K562 (cell line): Measurements from ENCODE around the gene DNAJC9. TPM values are rescaled to one million over a fixed set of nuclear protein-coding genes. Genes with fewer than 3 reads are reported as not detected.
A peak's percentile ranks its signal among the peaks of the same experiment; 100 is the strongest.

Experiments used
- HDAC6 ChIP-seq: IDR thresholded peaks from 2 replicates; pipeline ENCODE4 v1.6.1; 2012; ENCODE audit warnings: low read depth, mild to moderate bottlenecking, control low read depth, inconsistent platforms, low read length, moderate library complexity
- KDM5B ChIP-seq: fragments of 200-600 bp; sonication (generic); IDR thresholded peaks from 2 replicates; pipeline ENCODE4 v1.6.1; 2012; ENCODE audit warnings: low read depth, mild to moderate bottlenecking, moderate library complexity, low read length, control low read depth, inconsistent platforms; ENCODE audit not compliant: insufficient replicate concordance
- MXD1 ChIP-seq: fragments of 250-450 bp; sonication (Bioruptor Pico); IDR thresholded peaks from 2 replicates; pipeline ENCODE4 v1.8.0; 2021; ENCODE audit warnings: borderline replicate concordance, mild to moderate bottlenecking, moderate library complexity; ENCODE audit not compliant: poor library complexity, severe bottlenecking
- PML ChIP-seq: IDR thresholded peaks from 2 replicates; pipeline ENCODE4 v1.6.1; 2012; ENCODE audit warnings: low read length, inconsistent platforms
- REST ChIP-seq, 2 experiments: fragments of 450-650 bp; formaldehyde crosslinking in 1 of 2; IDR thresholded peaks; 2 replicates each; pipeline versions ENCODE4 v1.4.0 to v1.6.1; 2014 to 2020; ENCODE audit warnings: mild to moderate bottlenecking in 2 of 2, borderline replicate concordance in 1 of 2, low read depth in 1 of 2
- RFX7 ChIP-seq: fragments of 250-450 bp; sonication (Bioruptor Pico); IDR thresholded peaks from 2 replicates; pipeline ENCODE4 v1.5.1; 2021; ENCODE audit warnings: mild to moderate bottlenecking
- TOE1 ChIP-seq, 2 experiments: fragments of 450-650 bp in 1 of 2; sonication (generic) in 1 of 2; formaldehyde crosslinking in 1 of 2; IDR thresholded peaks; 2 replicates each; pipeline versions ENCODE4 v1.7.1 to v1.8.0; 2016 to 2022; ENCODE audit warnings: borderline replicate concordance in 2 of 2, mild to moderate bottlenecking in 2 of 2, antibody characterized with exemption in 1 of 2, inconsistent platforms in 1 of 2, low read depth in 1 of 2, missing genetic modification reagents in 1 of 2, moderate library complexity in 1 of 2
- ZNF398 ChIP-seq: fragments of 250-450 bp; sonication (Bioruptor Pico); IDR thresholded peaks from 2 replicates; pipeline ENCODE4 v1.8.0; 2021; ENCODE audit warnings: moderate library complexity, mild to moderate bottlenecking, inconsistent platforms
- polyA plus RNA-seq, 8 experiments: library from polyadenylated mRNA; depleted of rRNA in 4 of 8; stranded (reverse) in 5 of 8; unstranded in 3 of 8; fragments of >200 nt; fragmentation: Nextera tagmentation in 2 of 8; fragmentation: Illumina TruSeq in 1 of 8; extraction: Ambion mirVana in 2 of 8; extraction: Trizol in 1 of 8; gene quantifications; 2 replicates each; pipeline versions ENCODE4 v1.2.1 to v1.2.3, GENCODE V29; 2011 to 2014; ENCODE audit warnings: inconsistent platforms in 1 of 8, missing spikeins in 1 of 8
- total RNA-seq, 7 experiments: library from RNA; depleted of rRNA in 6 of 7; stranded (reverse); fragments of >200 nt in 6 of 7; fragmentation: Illumina TruSeq in 2 of 7; extraction: Trizol in 2 of 7; gene quantifications; 2 replicates each; pipeline versions ENCODE4 v1.2.1 to v1.2.3, GENCODE V29; 2011 to 2021; ENCODE audit warnings: low replicate concordance in 1 of 7
- TF ChIP-seq, protein P1 (sequence below): fragments of 450-650 bp; formaldehyde crosslinking; IDR thresholded peaks from 2 replicates; pipeline ENCODE4 v1.4.0; 2022; ENCODE audit warnings: mild to moderate bottlenecking, moderate library complexity

Gene DNAJC9
- total and polyA plus RNA-seq, 9 of the 15 experiments (the other 6 are each of a cell fraction or from before 2014, with no cell fraction given) = 66.7 to 133 (median 102) TPM

DNA sequence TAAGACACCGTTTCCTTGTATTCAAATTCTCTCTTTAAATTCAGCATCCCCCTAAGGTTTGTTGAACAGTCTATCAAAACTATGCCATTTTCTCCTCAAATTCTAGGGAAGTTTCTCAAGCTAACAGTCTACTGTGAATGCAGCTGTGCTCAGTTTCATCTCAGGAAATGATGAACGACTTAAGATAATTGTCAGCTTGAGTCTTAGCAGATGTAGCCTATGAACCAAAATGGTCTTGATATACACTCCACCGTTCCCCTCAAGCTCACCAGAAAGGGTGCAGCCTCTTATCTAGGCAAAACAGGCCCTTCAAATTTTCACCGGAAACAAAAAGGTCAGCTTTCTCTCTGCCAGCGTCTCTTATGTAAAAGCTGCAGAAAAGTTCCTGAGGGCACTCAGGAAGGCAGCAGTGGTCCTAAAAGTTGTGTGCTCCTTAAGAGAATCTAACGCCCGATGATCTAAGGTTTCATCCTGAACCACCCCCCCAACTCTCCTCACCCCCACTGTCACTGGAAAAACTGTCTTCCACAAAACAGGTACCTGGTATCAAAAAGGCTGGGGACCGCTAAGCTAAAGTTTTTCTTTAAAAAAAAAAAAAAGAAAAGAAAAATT is 2.1 kb downstream of the DNAJC9 start (continued):
- TF ChIP-seq TOE1 (IDR thresholded peaks at IDR 0.05; ENCODE audit: borderline replicate concordance) (peak; percentile 47; the same call in 1 of the 2 replicates), TOE1 (CRISPR knock-in tag; IDR thresholded peaks at IDR 0.05; ENCODE audit: borderline replicate concordance, low read depth) (no peak), HDAC6 (no peak), ZNF398 (CRISPR knock-in tag) (no peak), RFX7 (CRISPR knock-in tag) (no peak), REST (IDR thresholded peaks at IDR 0.05; ENCODE audit: borderline replicate concordance) (no peak; the same call in 1 of the 2 replicates), REST (CRISPR knock-in tag; IDR thresholded peaks at IDR 0.05; ENCODE audit: low read depth) (no peak), PML (peak; percentile 96), MXD1 (CRISPR knock-in tag) (no peak), KDM5B (no peak)
- TF ChIP-seq, protein P1, sequence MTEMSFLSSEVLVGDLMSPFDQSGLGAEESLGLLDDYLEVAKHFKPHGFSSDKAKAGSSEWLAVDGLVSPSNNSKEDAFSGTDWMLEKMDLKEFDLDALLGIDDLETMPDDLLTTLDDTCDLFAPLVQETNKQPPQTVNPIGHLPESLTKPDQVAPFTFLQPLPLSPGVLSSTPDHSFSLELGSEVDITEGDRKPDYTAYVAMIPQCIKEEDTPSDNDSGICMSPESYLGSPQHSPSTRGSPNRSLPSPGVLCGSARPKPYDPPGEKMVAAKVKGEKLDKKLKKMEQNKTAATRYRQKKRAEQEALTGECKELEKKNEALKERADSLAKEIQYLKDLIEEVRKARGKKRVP = no peak
